Upper lobe of left lung (tissue), 4 donors: ENCODE measurements around the gene TGFB1I1.

Source experiments
- EP300 ChIP-seq, 4 donors: sonication (generic); formaldehyde crosslinking; IDR thresholded peaks; one replicate each; pipeline ENCODE4 v1.5.1; 2017; ENCODE audit warnings: antibody characterized with exemption in 4 of 4, control low read depth in 2 of 4
- POLR2A ChIP-seq, 4 donors: fragments of 450-650 bp; IDR thresholded peaks; one replicate each; pipeline ENCODE4 v1.5.1; 2016 to 2017; ENCODE audit warnings: antibody characterized with exemption in 4 of 4, mild to moderate bottlenecking in 2 of 4
- POLR2AphosphoS5 ChIP-seq, 2 donors: sonication (generic); formaldehyde crosslinking; IDR thresholded peaks; one replicate each; pipeline ENCODE4 v1.5.1; 2017; ENCODE audit warnings: antibody characterized with exemption in 2 of 2
- TF ChIP-seq, protein P1 (sequence below), 6 experiments: fragments of 450-650 bp in 4 of 6; fragments of 200-600 bp in 2 of 6; sonication (generic) in 2 of 6; IDR thresholded peaks; one replicate each; pipeline ENCODE4 v1.5.1; 2016 to 2019; ENCODE audit warnings: antibody characterized with exemption in 6 of 6

DNA sequence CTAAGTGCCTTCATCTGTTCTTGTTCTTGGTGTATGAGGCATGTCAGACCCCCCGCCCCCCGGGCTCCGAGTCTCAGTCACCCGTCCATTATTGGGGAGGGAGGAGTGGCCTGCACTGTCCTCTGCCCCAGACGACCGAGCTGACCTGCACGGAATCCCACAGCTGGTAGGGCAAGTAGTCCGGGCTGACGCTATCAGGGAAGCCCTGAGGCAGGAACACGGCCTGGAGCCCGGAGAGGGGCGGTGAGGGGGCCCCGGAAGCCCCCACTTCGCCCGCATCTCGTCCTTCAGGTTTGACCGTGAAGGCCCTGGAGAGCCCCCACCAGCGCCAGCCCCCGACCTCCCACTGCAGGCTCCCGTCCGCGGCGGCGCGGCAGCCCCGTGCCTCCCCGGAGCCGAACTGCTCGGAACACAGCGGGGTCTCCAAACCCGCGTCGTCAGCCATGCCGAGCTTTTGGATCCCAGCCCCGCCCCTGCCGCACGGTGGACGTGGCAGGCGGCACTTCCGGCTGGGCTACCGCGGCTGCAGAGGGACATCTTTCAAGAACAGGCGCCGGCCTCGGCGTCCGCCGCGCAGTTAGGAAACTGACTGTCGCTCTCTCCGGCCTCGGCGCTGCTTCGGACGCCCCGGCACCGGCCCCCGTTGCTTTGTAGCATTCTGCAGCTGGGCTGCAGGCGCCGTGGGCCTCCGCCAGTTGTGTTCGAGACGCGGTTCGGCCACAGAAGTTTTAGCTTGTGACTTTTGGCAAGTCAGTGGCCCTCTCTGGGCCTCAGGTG lies 36.2 kb downstream of the TGFB1I1 start, which contains the start of gene RUSF1:
- TF ChIP-seq, protein P1, sequence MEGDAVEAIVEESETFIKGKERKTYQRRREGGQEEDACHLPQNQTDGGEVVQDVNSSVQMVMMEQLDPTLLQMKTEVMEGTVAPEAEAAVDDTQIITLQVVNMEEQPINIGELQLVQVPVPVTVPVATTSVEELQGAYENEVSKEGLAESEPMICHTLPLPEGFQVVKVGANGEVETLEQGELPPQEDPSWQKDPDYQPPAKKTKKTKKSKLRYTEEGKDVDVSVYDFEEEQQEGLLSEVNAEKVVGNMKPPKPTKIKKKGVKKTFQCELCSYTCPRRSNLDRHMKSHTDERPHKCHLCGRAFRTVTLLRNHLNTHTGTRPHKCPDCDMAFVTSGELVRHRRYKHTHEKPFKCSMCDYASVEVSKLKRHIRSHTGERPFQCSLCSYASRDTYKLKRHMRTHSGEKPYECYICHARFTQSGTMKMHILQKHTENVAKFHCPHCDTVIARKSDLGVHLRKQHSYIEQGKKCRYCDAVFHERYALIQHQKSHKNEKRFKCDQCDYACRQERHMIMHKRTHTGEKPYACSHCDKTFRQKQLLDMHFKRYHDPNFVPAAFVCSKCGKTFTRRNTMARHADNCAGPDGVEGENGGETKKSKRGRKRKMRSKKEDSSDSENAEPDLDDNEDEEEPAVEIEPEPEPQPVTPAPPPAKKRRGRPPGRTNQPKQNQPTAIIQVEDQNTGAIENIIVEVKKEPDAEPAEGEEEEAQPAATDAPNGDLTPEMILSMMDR (IDR thresholded peaks at IDR 0.05) = peak in 1 of 6 experiments; percentile 11
- TF ChIP-seq EP300 (IDR thresholded peaks at IDR 0.05) (peak in 1 of 4 donors; percentile 88), POLR2A (IDR thresholded peaks at IDR 0.05) (peak in 3 of 4 donors; percentile 82 to 96 (median 85)), POLR2AphosphoS5 (IDR thresholded peaks at IDR 0.05) (peak; percentile 89 to 97)
